GM23248 (cell line): ENCODE data around the gene GSK3A. TPM values are rescaled to one million over a fixed set of nuclear protein-coding genes. Genes with fewer than 3 reads are reported as not detected.

Source experiments
- DNase-seq: peaks from one replicate; pipeline ENCODE4 v3.0.0-alpha.2; 2015
- H2AFZ ChIP-seq: fragments of 200-600 bp; sonication (generic); 2 replicates; pipeline ENCODE4 v1.6.1; 2016; ENCODE audit warnings: antibody characterized with exemption
- H3F3A ChIP-seq: fragments of 200-600 bp; sonication (generic); 2 replicates; pipeline ENCODE4 v1.6.1; 2016; ENCODE audit warnings: mild to moderate bottlenecking, antibody characterized with exemption, mixed run types; ENCODE audit not compliant: insufficient read depth
- H3K27ac ChIP-seq: fragments of 200-600 bp; sonication (generic); 2 replicates; pipeline ENCODE4 v1.5.1; 2016; ENCODE audit warnings: mild to moderate bottlenecking
- H3K27me3 ChIP-seq: fragments of 200-600 bp; sonication (generic); replicated peaks from 2 replicates; pipeline ENCODE4 v1.6.1; 2016; ENCODE audit warnings: mild to moderate bottlenecking; ENCODE audit not compliant: insufficient read depth
- H3K36me3 ChIP-seq: fragments of 200-600 bp; sonication (generic); 2 replicates; pipeline ENCODE4 v1.6.1; 2016; ENCODE audit warnings: low read depth, mild to moderate bottlenecking
- H3K4me1 ChIP-seq: fragments of 200-600 bp; sonication (generic); 2 replicates; pipeline ENCODE4 v1.6.1; 2016; ENCODE audit warnings: mild to moderate bottlenecking; ENCODE audit not compliant: insufficient read depth
- H3K4me2 ChIP-seq: fragments of 200-600 bp; sonication (generic); one replicate; pipeline ENCODE4 v1.6.1; 2016; ENCODE audit warnings: mild to moderate bottlenecking; ENCODE audit not compliant: unreplicated experiment
- H3K4me3 ChIP-seq: fragments of 200-600 bp; sonication (generic); 2 replicates; pipeline ENCODE4 v1.5.1; 2016; ENCODE audit warnings: mild to moderate bottlenecking
- H3K79me2 ChIP-seq: fragments of 200-600 bp; sonication (generic); 2 replicates; pipeline ENCODE4 v1.6.1; 2016; ENCODE audit warnings: mild to moderate bottlenecking; ENCODE audit not compliant: insufficient read depth
- H3K9ac ChIP-seq: fragments of 200-600 bp; sonication (generic); 2 replicates; pipeline ENCODE4 v1.6.1; 2016; ENCODE audit warnings: mild to moderate bottlenecking
- H3K9me2 ChIP-seq: fragments of 200-600 bp; sonication (generic); 2 replicates; pipeline ENCODE4 v1.6.1; 2016; ENCODE audit warnings: mixed run types, mild to moderate bottlenecking, moderate library complexity; ENCODE audit not compliant: insufficient read depth
- H3K9me3 ChIP-seq: fragments of 200-600 bp; sonication (generic); one replicate; pipeline ENCODE4 v1.6.1; 2017; ENCODE audit warnings: low read depth
- H4K20me1 ChIP-seq: fragments of 200-600 bp; sonication (generic); 2 replicates; pipeline ENCODE4 v1.6.0; 2016; ENCODE audit not compliant: insufficient read depth
- EZH2 ChIP-seq: fragments of 200-600 bp; sonication (generic); IDR thresholded peaks from 2 replicates; pipeline ENCODE4 v1.6.1; 2018; ENCODE audit warnings: antibody characterized with exemption, mild to moderate bottlenecking; ENCODE audit not compliant: insufficient read depth, poor library complexity, severe bottlenecking
- EZH2phosphoT487 ChIP-seq: fragments of 200-600 bp; sonication (generic); IDR thresholded peaks from 2 replicates; pipeline ENCODE4 v1.6.1; 2018; ENCODE audit warnings: antibody characterized with exemption, moderate library complexity, mild to moderate bottlenecking, low read depth; ENCODE audit not compliant: insufficient read depth
- WGBS, 2 experiments: methylation state at CpG; one replicate each; pipeline ENCODE4 v1.1.6; 2015 to 2017; ENCODE audit warnings: low lambda C conversion rate in 2 of 2, low coverage in 1 of 2; ENCODE audit errors: missing lambda C conversion rate in 2 of 2; 5-methylcytosine and 5-hydroxymethylcytosine counted together
- in situ Hi-C: fragments of 300-500 bp; cut with MboI; formaldehyde crosslinking; loops from 2 replicates; pipeline ENCODE4 v1.15.0; 2020
- polyA plus RNA-seq: library from polyadenylated mRNA; unstranded; fragments of >200 nt; fragmentation: Nextera tagmentation; extraction: Ambion mirVana; gene quantifications from 2 replicates; pipeline ENCODE4 v1.2.1, GENCODE V29; 2016
- total RNA-seq: library from RNA; depleted of rRNA; stranded (reverse); fragments of >200 nt; shearing (Covaris generic); gene quantifications from 2 replicates; pipeline ENCODE4 v1.2.3, GENCODE V29; 2014

The GSK3A gene
- total and polyA plus RNA-seq, 2 experiments from 2014 or later: 13.0 to 33.4 TPM

GRCh38 chr19:42289556-42290041 is 47.2 kb upstream of the GSK3A start:
- TF ChIP-seq EZH2phosphoT487 (no peak), EZH2 (no peak)
- H3K4me1 ChIP-seq: peaks cover 11% of the 10 kb centered on the region
- H2AFZ ChIP-seq: no peak overlapping the region
- H3F3A ChIP-seq: no peaks in the 10 kb centered on the region
- in situ Hi-C loops: no loop called here
- no peaks in the 10 kb centered on the region for H3K9me3 ChIP-seq
- no peaks in the 10 kb centered on the region for H3K27me3 ChIP-seq
- no peaks in the 10 kb centered on the region for H3K9me2 ChIP-seq
- no peak overlapping the region for H3K27ac ChIP-seq
- H3K4me3 ChIP-seq: no peak overlapping the region
- peaks cover 8% of the 10 kb centered on the region; the same call in 1 of the 2 replicates for H3K36me3 ChIP-seq
- no peak overlapping the region for H3K4me2 ChIP-seq
- WGBS, 2 experiments: 89% methylated on average over 8 of the region's 8 CpGs
- H4K20me1 ChIP-seq: no peaks in the 10 kb centered on the region
- DNase-seq: no peak
- peaks cover 34% of the 10 kb centered on the region for H3K79me2 ChIP-seq
- no peak overlapping the region for H3K9ac ChIP-seq

GRCh38 chr19:42288881-42289555 is 46.6 kb upstream of the GSK3A start:
- Histone ChIP-seq H3K79me2 (peaks cover 36% of the 10 kb centered on the region), H3K9ac (no peak overlapping the region), H3F3A (no peaks in the 10 kb centered on the region), H3K4me2 (no peak overlapping the region), H3K36me3 (peaks cover 6% of the 10 kb centered on the region; the same call in 1 of the 2 replicates), H3K27ac (no peak overlapping the region), H4K20me1 (no peaks in the 10 kb centered on the region), H3K9me2 (no peaks in the 10 kb centered on the region), H2AFZ (no peak overlapping the region), H3K4me3 (no peak overlapping the region), H3K9me3 (no peaks in the 10 kb centered on the region), H3K4me1 (peaks cover 11% of the 10 kb centered on the region), H3K27me3 (no peaks in the 10 kb centered on the region)
- TF ChIP-seq EZH2 (no peak), EZH2phosphoT487 (no peak)
- DNase-seq: no peak
- 92 to 93% methylated on average over 22 of the region's 22 CpGs for WGBS, 2 experiments
- in situ Hi-C loops: no loop called here

- TF ChIP-seq EZH2 (no peak), EZH2phosphoT487 (no peak)
- H3F3A ChIP-seq: no peaks in the 10 kb centered on the region
- H3K79me2 ChIP-seq: peaks cover 36% of the 10 kb centered on the region
- peaks cover 6% of the 10 kb centered on the region; the same call in 1 of the 2 replicates for H3K36me3 ChIP-seq
- no peak for DNase-seq
- peaks cover 12% of the 10 kb centered on the region for H3K4me1 ChIP-seq
- no peaks in the 10 kb centered on the region for H3K27me3 ChIP-seq
- H4K20me1 ChIP-seq: no peaks in the 10 kb centered on the region
- H3K9ac ChIP-seq: no peak overlapping the region
- H3K4me2 ChIP-seq: no peak overlapping the region
- WGBS, 2 experiments: 85 to 89% methylated on average over 4 of the region's 4 CpGs
- in situ Hi-C loops: no loop called here
- H3K9me2 ChIP-seq: no peaks in the 10 kb centered on the region
- no peak overlapping the region for H3K27ac ChIP-seq
- H2AFZ ChIP-seq: no peak overlapping the region
- H3K4me3 ChIP-seq: no peak overlapping the region
- no peaks in the 10 kb centered on the region for H3K9me3 ChIP-seq
Observed at GRCh38 chr19:42288387-42288786, 46.0 kb upstream of the GSK3A start.

- Histone ChIP-seq H3K9ac (no peak overlapping the region), H4K20me1 (no peaks in the 10 kb centered on the region), H3K27ac (no peak overlapping the region), H3K36me3 (peaks cover 6% of the 10 kb centered on the region; the same call in 1 of the 2 replicates), H3K27me3 (no peaks in the 10 kb centered on the region), H3K9me3 (no peaks in the 10 kb centered on the region), H3K79me2 (peaks cover 36% of the 10 kb centered on the region), H3K4me3 (no peak overlapping the region), H2AFZ (no peak overlapping the region), H3K4me1 (peaks cover 18% of the 10 kb centered on the region), H3K4me2 (no peak overlapping the region), H3K9me2 (no peaks in the 10 kb centered on the region), H3F3A (no peaks in the 10 kb centered on the region; the same call in 1 of the 2 replicates)
- in situ Hi-C loops: no loop called here
- no peak for DNase-seq
- TF ChIP-seq EZH2phosphoT487: no peak
- TF ChIP-seq EZH2: no peak
- 89 to 93% methylated on average over 10 of the region's 10 CpGs for WGBS, 2 experiments
Observed at GRCh38 chr19:42287827-42288107, 45.4 kb upstream of the GSK3A start.
